ENCODE data around the gene VLDLR.

GRCh38 chr9:2610985-2611384, 10.6 kb upstream of the VLDLR start:
- TF ChIP-seq CTCF (IDR thresholded peaks at IDR 0.05) (no peak), POLR2AphosphoS5 (IDR thresholded peaks at IDR 0.05) (no peak)
